GM18907 (cell line): ENCODE measurements around the gene ZNF689.
A peak's percentile ranks its signal among the peaks of the same experiment; 100 is the strongest.

Experiments used
- ATAC-seq: cut with Tn5 transposase; IDR thresholded peaks from one replicate; pipeline ENCODE4 v1.9.1; 2021; ENCODE audit warnings: mild to moderate bottlenecking, moderate library complexity; ENCODE audit not compliant: unreplicated experiment

The ZNF689 gene

GRCh38 chr16:30609926-30610839, at the start of gene ZNF689:
TSS of gene ZNF689 (minus strand) at chr16:30610389. CDS start at chr16:30610041, 348 bp downstream.
- peak; percentile 89 for ATAC-seq

- ATAC-seq = peak; percentile 33
These were observed 48.7 kb upstream of the ZNF689 start for GRCh38 chr16:30658731-30659506.

- peak; percentile 70 for ATAC-seq
These were observed 47.9 kb upstream of the ZNF689 start, which contains the start of gene FBRS for GRCh38 chr16:30657866-30658730. TSS of gene FBRS (plus strand) at chr16:30658431. CDS start at chr16:30659519, 1,088 bp downstream.

GRCh38 chr16:30656974-30657865, 47.0 kb upstream of the ZNF689 start:
- ATAC-seq = no peak

DNA sequence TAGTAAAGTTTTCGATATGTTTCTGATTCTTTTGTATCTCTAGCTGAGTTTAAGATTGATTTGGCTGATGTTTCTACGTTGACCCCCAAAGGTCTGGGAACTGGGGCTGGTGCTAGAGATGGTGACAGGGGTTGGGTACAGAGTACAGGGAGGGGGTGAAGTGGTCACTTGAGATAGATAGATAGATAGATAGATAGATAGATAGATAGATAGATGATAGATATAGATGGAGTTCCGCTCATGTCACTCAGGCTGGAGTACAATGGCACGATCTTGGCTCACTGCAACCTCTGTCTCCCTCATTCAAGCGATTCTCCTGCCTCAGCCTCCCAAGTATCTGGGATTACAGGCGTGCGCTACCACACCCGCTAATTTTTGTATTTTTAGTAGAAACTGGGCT, 46.2 kb upstream of the ZNF689 start:
- ATAC-seq = no peak

DNA sequence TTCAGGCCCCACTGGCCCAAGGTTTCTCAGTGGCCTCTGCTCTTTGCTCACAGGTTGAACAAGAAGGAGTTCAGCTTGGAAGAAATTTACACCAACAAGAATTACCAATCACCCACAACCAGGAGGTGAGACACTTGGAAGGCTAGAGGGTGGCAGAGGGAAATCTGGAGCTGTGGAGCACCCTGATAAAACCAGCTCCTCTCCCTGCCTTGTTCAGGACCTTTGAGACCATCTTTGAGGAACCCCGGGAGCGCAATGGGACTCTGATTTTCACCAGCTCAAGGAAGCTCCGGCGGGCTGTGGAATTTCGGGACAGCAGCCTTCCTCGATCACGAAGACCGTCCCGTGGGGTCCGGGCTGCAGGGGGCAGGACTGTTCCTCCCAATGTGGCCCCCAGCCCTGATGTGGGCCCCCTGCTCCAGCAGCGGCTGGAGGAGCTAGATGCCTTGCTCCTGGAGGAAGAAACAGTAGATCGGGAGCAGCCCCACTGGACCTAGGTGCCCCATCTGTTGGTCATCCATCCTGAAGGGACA, 45.7 kb upstream of the ZNF689 start:
- no peak for ATAC-seq

DNA sequence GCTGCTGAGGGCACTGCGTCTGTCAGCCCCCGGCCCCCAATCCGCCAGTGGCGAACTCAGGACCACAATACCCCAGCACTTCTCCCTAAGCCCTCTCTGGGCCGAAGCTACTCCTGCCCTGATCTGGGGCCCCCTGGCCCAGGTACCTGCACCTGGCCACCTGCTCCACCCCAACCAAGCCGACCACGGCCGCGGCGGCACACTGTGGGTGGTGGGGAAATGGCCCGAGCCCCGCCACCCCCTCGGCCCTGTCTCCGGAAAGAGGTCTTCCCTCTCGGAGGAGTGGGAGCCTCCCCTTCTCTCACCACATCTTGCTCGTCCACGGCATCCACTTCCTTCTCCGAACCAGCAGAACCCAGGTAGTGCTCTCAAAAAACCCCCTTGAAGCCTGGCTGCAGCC, 44.7 kb upstream of the ZNF689 start:
- ATAC-seq = no peak

- ATAC-seq = no peak
These were observed 42.5 kb upstream of the ZNF689 start for GRCh38 chr16:30652718-30653117.

DNA sequence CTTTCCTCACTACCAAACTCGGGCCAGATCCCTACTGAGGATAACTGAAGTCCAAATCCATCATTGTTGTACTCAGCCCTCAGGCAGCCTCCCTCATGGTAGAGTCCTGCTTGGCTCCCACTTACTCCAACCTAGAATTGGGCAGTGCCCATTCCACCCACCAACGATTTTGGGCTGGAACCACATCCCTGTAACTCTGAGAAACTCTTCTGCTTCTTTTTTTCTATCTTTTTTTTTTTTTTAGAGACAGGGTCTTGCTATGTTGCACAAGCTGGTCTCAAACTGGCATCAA, 41.8 kb upstream of the ZNF689 start:
- ATAC-seq = no peak

- peak; percentile 32 for ATAC-seq
These were observed 41.2 kb upstream of the ZNF689 start for GRCh38 chr16:30651124-30652004.

DNA sequence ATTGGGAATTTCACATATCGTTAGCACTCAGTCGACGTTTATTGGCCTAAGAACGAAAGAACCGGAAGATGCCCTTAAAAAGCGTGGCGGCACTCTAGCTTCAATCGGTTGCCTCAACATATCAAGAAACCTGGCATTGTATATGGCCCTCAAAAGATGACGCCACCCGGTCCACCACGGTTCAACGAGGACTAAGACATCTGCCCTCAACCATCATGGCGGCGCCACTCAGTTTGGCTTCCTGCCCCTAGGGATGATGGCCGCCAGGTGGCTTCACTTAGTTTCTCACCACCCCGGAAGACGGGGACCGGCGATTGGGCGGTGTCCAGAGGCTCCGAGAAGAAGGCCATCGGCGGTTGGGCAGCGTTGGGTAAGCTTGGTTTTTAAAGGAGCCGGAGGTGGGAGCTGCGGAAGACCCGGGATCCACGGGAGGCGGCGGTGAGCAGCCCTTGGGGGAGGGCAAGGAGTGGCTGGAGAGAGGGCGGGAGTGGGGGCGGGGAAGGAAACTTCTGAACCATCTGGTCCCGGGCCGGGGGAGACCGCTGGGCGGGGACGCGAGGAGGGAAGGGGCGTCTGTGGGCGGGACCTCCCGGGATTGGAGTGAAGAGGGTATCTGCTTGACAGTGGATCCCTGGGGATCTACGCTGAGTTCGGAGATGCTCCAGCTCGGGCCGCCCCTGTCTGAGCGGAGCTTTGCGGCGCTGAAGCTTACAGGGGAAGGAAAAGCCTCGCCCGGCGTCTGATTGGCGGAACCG, 40.4 kb upstream of the ZNF689 start, which contains the start of gene PRR14:
TSS of gene PRR14 (plus strand) at position 592 of the 755 bp plus-strand sequence. CDS start 686 bp downstream, outside the sequence.
- peak; percentile 76 for ATAC-seq

GRCh38 chr16:30649725-30650368, 39.7 kb upstream of the ZNF689 start:
- ATAC-seq = peak; percentile 14

- ATAC-seq = no peak
These were observed 37.0 kb upstream of the ZNF689 start for GRCh38 chr16:30647274-30647571.

DNA sequence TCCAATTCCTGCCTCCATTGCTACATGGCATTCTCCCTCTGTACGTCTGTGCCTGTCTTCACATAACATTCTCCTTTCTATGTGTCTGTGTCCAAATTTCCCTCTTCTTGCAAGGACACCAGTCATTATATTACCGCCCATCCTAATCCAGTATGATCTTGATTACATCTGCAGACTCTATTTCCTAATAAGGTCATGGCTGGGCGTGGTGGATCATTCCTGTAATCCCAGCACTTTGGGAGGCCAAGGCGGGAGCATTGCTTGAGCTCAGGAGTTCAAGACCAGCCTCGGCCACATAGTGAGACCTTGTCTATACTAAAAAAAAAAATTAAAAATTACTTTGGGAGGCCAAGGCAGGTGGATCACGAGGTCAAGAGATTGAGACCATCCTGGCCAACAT, 35.5 kb upstream of the ZNF689 start:
- ATAC-seq = no peak

DNA sequence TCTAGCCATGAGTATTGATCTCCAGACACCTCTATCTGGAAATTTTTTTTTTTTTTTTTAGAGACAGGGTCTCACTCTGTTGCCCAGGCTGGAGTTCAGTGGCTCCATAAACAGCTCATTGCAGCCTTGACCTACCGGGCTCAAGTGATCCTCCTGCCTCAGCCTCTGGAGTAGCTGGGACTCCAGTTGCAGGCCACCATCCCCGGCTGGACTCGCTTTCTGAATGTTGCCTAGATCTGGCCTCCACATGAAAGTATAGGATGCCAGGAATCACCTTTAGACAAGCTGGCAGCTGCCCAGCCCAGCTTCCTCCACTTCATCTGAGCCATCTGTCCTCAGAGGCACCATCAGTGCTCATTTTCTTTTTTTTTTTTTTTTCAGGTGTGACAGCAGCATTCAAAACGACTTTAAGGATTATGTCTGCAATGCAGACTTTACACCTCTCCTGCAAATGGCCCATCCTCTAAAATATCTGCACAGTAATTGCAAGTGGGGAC, 34.2 kb upstream of the ZNF689 start:
- ATAC-seq = no peak

DNA sequence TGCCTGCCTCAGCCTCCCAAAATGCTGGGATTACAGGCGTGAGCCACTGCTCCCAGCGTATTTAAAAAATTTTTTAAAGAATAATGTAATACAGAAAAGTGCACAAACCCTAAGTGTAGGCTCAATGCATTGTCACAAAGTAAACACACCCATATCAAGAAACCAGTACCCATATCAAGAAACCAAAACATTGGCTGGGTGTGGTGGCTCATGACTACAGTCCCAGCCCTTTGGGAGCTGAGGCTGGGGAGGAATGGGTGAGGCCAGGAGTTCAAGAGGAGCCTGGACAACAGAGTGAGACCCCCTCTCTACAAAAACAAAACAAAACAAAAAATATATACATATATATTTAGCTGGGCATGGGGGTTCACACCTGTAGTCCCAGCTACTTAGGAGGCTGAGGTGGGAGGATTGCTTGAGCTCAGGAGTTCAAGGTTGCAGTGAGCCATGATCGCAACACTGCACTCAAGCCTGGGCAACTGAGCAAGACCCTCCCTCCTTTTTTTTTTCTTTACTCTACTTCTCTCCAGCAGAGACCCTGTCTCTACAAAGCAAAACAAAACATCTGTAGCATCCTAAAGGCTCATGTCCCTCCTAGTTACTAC, 31.3 kb upstream of the ZNF689 start:
- ATAC-seq = no peak

DNA sequence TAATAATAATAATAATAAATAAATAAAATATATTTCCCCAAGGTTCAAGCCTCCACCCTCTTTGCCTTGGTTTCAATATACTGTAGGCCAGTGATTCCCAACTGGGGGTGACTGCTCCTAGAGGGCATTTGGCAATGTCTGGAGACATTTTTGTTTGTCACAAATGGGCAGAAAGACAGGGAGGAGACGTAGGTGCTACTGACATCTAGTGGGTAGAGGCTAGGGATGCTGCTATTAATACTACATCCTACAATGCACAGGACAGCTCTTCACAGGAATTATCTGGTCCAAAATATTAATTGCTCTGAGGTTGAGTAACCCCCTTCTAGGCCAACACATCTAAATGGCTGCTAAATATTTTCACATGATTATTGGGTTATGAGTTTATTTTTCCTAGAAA, 27.8 kb upstream of the ZNF689 start:
- ATAC-seq = no peak
